HUDEP-2 (cell line): ENCODE data around the gene MAP3K15.
"Not testable (repeated sequence)": the region's sequence is repeated elsewhere in the genome, so short reads cannot be mapped to it uniquely, and the experiment has no call there.

Source experiments
- DNase-seq, 76 experiments: peaks; one replicate each; lab custom pipeline; 2025; ENCODE audit not compliant: unreplicated experiment in 76 of 76; lab: John Stamatoyannopoulos, UW

Gene MAP3K15

GRCh38 chrX:19440713-19441112 is 74.6 kb downstream of the MAP3K15 start:
- DNase-seq: no peak

GRCh38 chrX:19422661-19423060 is 92.6 kb downstream of the MAP3K15 start:
- not testable (repeated sequence) for DNase-seq

GRCh38 chrX:19410259-19410658 is 105.0 kb downstream of the MAP3K15 start:
- DNase-seq: no peak

GRCh38 chrX:19403696-19404095 is 111.6 kb downstream of the MAP3K15 start:
- DNase-seq: no peak

GRCh38 chrX:19392703-19393102 is 122.6 kb downstream of the MAP3K15 start:
- DNase-seq: peak in 3 of 76 experiments; percentile 0 to 33 (median 14)

GRCh38 chrX:19392078-19392477 is 123.2 kb downstream of the MAP3K15 start:
- DNase-seq: no peak

- no peak for DNase-seq
These were observed 126.0 kb downstream of the MAP3K15 start for GRCh38 chrX:19389227-19389845.

GRCh38 chrX:19388741-19389140 is 126.6 kb downstream of the MAP3K15 start:
- no peak for DNase-seq

- no peak for DNase-seq
These were observed 127.1 kb downstream of the MAP3K15 start for GRCh38 chrX:19388064-19388679.

- DNase-seq: no peak
These were observed 128.6 kb downstream of the MAP3K15 start for GRCh38 chrX:19386679-19387078.

GRCh38 chrX:19382555-19383145 is 132.7 kb downstream of the MAP3K15 start:
- DNase-seq: peak in 42 of 76 experiments; percentile 0 to 38 (median 6)

- DNase-seq: no peak
These were observed 134.0 kb downstream of the MAP3K15 start for GRCh38 chrX:19381326-19381725.

- no peak for DNase-seq
These were observed 137.5 kb downstream of the MAP3K15 start for GRCh38 chrX:19377799-19378198.

GRCh38 chrX:19375546-19375945 is 139.8 kb downstream of the MAP3K15 start:
- no peak for DNase-seq

GRCh38 chrX:19373351-19373891 is 141.9 kb downstream of the MAP3K15 start:
- no peak for DNase-seq

GRCh38 chrX:19372547-19373331 is 142.6 kb downstream of the MAP3K15 start:
- no peak for DNase-seq

GRCh38 chrX:19372170-19372546 is 143.2 kb downstream of the MAP3K15 start:
- peak in 47 of 76 experiments; percentile 0 to 55 (median 6) for DNase-seq

- no peak for DNase-seq
These were observed 145.2 kb downstream of the MAP3K15 start for GRCh38 chrX:19370061-19370460.

GRCh38 chrX:19368576-19368975 is 146.7 kb downstream of the MAP3K15 start:
- no peak for DNase-seq

- no peak for DNase-seq
These were observed 153.6 kb downstream of the MAP3K15 start for GRCh38 chrX:19361701-19362100.

- no peak for DNase-seq
These were observed 154.4 kb downstream of the MAP3K15 start for GRCh38 chrX:19360903-19361302.
